ENCODE data around the gene DPYD.

The DPYD gene

DNA sequence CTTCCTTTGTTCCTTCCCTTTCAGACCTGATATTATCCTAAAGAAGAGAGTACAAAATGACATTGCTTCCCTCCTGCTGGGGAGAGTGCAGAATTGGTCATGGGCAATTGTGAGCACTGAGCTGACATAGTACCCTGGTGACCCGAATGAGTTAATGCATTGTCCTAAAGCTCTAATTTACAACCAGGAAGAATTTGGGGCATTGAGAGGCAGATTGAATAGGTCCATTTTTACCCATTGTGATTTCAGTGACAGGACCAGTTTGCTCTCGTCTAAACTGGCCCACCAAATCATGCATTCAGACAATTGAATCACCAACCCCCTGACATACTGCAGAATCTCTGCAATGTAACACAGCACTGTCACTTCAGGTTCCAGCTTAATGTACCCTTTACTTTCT is 497.4 kb downstream of the DPYD start:
- H3K4me3 ChIP-seq (ENCODE audit: low read length): no peak overlapping the region
- TF ChIP-seq, protein P1, sequence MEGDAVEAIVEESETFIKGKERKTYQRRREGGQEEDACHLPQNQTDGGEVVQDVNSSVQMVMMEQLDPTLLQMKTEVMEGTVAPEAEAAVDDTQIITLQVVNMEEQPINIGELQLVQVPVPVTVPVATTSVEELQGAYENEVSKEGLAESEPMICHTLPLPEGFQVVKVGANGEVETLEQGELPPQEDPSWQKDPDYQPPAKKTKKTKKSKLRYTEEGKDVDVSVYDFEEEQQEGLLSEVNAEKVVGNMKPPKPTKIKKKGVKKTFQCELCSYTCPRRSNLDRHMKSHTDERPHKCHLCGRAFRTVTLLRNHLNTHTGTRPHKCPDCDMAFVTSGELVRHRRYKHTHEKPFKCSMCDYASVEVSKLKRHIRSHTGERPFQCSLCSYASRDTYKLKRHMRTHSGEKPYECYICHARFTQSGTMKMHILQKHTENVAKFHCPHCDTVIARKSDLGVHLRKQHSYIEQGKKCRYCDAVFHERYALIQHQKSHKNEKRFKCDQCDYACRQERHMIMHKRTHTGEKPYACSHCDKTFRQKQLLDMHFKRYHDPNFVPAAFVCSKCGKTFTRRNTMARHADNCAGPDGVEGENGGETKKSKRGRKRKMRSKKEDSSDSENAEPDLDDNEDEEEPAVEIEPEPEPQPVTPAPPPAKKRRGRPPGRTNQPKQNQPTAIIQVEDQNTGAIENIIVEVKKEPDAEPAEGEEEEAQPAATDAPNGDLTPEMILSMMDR (conservative IDR thresholded peaks at IDR 0.05; ENCODE audit: low read depth, low read length): no peak
- no peak for DNase-seq (ENCODE audit: low read depth)

DNA sequence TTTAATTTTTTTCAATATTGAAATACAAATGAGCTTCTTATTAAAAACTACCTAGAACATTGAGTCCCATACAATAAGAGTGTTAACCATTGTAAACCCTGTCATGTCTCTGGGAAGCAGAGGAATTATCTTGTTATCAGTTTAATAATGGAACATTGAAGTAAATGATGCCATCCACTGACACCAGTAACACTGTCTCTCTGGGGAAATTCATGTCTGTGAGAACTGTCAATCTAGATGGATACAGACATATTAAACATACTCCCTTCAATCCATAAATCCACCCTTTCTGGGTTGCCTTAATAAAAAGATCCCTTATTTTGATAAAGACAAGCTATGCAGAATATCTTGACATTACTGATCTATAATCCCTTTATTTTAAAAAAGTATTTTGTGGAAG is 503.2 kb downstream of the DPYD start:
- TF ChIP-seq, protein P1 (conservative IDR thresholded peaks at IDR 0.05; ENCODE audit: low read depth, low read length): no peak
- DNase-seq (ENCODE audit: low read depth): no peak
- no peak overlapping the region for H3K4me3 ChIP-seq (ENCODE audit: low read length)

DNA sequence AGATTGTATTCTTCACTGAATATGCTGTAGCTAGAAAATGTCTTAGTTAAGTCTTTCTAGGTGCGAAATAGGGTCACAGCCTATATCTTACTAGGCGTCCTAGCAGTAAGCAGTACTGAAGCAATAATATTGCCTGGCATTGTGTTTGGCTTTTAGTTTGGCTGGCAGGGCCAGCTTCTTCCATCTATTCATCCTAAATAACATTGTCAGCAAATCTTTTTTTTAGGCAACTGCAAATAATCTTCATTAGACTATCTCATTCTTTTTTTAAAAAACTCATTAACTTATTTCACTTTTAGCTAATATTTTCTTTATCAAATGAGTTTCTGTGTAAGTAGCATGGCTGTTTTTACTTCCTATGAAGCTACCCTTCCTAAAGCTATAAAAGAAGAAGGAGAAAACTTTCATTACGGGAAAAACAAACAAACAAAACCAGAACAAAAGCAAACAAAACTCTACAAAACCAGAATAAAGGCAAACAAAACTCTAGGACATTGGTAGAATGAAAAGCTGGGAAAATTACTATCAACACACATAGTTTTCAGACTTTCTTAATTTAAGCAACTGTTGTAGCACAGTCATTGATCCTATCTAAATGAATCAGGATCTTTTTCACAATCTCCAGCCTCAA is 506.0 kb downstream of the DPYD start:
- no peak overlapping the region for H3K4me3 ChIP-seq (ENCODE audit: low read length)
- TF ChIP-seq, protein P1 (conservative IDR thresholded peaks at IDR 0.05; ENCODE audit: low read depth, low read length): no peak
- DNase-seq (ENCODE audit: low read depth): no peak

DNA sequence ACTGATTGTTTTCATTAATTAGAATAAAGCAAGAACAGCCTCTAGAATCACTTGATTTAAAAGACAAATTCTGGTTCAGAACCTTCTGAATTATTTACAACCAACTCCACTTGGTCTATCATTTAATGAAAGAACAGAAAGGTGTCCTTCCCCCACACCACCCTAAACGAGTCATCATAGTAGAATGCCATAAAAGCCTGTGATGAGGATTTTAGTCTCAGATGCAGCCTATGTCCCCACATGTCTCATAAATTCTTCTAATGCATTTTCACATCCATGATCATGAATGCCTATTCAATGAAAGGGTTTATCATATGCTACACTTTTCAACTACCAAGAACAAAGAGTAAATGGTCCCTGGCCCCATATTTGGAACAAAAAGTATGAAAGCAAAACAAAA is 508.1 kb downstream of the DPYD start:
- H3K4me3 ChIP-seq (ENCODE audit: low read length): no peak overlapping the region
- DNase-seq (ENCODE audit: low read depth): no peak
- TF ChIP-seq, protein P1 (conservative IDR thresholded peaks at IDR 0.05; ENCODE audit: low read depth, low read length): no peak

DNA sequence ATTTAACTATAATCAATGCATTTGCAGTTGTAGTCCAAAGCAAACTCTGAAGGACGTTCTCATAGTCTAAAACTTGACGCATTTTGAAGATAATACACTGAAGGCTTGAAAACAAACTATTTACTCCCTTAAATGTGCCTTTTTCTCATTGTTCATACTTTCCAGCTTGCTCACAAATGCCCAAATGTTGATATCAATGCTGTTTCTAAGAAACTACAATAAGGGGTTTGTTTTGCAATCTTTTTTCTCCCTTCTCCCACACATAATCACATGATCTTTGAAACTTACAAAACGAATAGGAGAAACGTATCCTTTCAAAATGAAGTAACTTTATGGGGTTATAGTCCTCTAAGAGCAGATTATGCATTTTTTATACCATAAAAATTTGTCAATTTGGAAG is 508.7 kb downstream of the DPYD start:
- no peak overlapping the region for H3K4me3 ChIP-seq (ENCODE audit: low read length)
- no peak for DNase-seq (ENCODE audit: low read depth)
- TF ChIP-seq, protein P1 (conservative IDR thresholded peaks at IDR 0.05; ENCODE audit: low read depth, low read length): no peak

DNA sequence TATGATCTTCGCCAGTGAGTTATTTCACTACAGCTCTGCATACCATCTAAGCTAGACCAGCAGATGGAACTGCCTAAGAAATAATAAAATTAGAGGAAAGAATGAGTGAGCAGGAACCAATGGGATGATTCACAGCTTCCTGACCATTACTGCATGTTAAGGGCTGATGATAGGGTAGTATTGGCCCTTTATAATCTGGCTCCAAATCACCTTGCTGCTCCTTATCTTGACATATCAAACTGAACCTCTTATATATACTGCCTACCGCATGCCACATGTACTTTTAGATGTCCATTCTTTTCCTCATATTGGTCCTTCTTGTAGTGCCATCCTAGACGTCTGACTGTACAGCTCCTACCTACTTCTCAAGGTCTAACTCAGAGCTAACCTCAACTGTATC is 524.4 kb downstream of the DPYD start:
- TF ChIP-seq, protein P1 (conservative IDR thresholded peaks at IDR 0.05; ENCODE audit: low read depth, low read length): no peak
- H3K4me3 ChIP-seq (ENCODE audit: low read length): no peak overlapping the region
- DNase-seq (ENCODE audit: low read depth): no peak

DNA sequence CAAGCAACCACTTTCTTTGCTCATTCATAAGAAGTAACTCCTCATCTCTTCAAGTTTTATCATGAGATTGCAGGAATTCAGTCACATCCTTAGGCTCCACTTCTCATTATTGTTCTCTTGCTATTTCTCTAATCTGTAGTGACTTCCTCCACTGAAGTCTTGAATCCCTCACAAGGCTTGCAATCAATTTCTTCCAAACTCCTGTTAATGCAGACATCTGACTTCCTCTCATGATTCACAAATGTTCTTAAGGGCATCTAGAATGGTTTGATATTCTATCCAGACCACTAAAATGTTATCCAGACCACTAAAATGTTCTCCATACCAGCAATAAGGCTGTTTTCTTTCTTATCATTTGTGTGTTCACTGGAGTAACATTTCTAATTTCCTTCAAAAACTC is 528.1 kb downstream of the DPYD start:
- DNase-seq (ENCODE audit: low read depth): no peak
- H3K4me3 ChIP-seq (ENCODE audit: low read length): no peak overlapping the region
- TF ChIP-seq, protein P1 (conservative IDR thresholded peaks at IDR 0.05; ENCODE audit: low read depth, low read length): no peak

Data from retinal pigment epithelial cell (primary cell).